Activated CD4-positive, CD25-positive, alpha-beta regulatory T cell treated with anti-CD3 and anti-CD28 coated beads, Interleukin-2, amount 50 U/mL, for 16 hours (primary cell): ENCODE data around the gene RPIA.
"Not testable (repeated sequence)": the region's sequence is repeated elsewhere in the genome, so short reads cannot be mapped to it uniquely, and the experiment has no call there.

ENCODE experiments used
- DNase-seq: peaks from one replicate; pipeline ENCODE4 v3.0.0-alpha.2; 2020; ENCODE audit warnings: low read depth, low spot score

RPIA gene

GRCh38 chr2:88735133-88735532 is 43.7 kb downstream of the RPIA start:
- DNase-seq, result no peak

GRCh38 chr2:88735853-88736252 is 44.4 kb downstream of the RPIA start:
- no peak for DNase-seq

DNA sequence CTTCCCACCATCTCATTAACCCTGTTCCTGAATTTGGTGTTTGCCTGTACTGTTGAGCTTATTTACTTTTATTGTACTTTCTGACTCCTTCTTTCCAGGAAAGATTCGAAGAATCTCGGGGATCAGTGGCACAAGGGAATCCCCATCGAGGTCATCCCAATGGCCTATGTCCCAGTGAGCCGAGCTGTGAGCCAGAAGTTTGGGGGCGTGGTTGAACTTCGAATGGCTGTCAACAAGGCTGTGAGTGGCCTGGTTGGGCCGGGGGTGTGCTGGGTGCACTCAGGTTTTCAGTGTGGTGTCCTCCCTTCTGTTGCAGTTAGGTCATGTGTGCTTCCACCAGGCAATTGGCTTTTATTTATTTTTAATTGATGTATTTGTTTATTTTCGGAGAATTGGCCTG is 45.0 kb downstream of the RPIA start:
- DNase-seq, result no peak

DNA sequence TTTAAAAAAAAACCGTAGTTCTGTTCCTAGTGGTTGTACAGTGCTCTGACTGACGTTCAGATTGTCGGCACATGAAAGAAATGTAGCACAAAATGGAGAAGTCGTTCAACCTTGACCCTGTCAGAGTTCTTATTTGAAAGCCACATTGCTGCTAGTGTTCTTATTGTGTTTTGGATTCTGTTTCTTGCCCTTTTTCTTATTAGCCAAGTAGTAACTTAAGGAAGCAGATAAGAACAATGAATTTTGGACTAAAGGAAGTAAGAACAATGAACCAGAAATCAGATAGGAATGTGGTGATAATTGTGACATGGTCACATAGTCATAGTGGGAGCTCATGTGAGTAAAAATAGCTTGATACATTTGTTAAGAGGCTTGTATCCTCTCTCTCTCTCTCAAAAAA is 45.9 kb downstream of the RPIA start:
- no peak for DNase-seq

GRCh38 chr2:88738271-88738670 is 46.8 kb downstream of the RPIA start:
- DNase-seq, result no peak

DNA sequence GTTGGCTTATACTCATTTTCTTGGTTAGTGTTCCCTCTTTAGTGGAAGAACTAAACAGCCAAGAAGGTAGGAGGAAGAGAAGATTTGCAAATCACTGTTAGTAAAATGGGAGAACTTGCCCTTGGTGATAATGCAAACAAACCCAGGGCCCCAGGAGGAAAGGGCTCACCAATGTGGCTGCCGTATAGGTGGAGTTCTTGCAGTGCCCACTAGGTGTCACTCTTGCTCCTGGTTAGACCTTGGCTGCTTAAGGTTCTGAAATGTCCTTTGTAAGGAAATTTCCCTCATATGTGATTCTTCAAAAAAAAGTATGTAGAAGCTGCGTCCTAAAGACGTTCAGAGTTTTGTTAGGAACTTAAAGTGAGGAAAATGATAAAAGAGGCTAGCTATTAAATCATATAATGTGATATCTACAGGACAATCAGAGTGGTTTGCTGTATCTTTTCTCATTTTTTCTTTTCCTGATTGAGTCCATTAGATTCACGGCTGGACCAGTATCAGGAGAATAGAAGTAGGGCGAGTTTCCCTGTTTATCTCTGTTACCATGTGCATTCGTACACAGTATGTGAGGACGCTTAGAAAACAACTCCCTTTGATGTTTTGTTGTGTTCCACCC is 48.6 kb downstream of the RPIA start:
- DNase-seq, result peak; percentile 40

GRCh38 chr2:88746929-88747490 is 55.5 kb downstream of the RPIA start:
- DNase-seq, result no peak

- DNase-seq, result no peak
Observed at GRCh38 chr2:88747990-88748389, 56.5 kb downstream of the RPIA start.

- no peak for DNase-seq
Observed at GRCh38 chr2:88751768-88752167, 60.3 kb downstream of the RPIA start.

DNA sequence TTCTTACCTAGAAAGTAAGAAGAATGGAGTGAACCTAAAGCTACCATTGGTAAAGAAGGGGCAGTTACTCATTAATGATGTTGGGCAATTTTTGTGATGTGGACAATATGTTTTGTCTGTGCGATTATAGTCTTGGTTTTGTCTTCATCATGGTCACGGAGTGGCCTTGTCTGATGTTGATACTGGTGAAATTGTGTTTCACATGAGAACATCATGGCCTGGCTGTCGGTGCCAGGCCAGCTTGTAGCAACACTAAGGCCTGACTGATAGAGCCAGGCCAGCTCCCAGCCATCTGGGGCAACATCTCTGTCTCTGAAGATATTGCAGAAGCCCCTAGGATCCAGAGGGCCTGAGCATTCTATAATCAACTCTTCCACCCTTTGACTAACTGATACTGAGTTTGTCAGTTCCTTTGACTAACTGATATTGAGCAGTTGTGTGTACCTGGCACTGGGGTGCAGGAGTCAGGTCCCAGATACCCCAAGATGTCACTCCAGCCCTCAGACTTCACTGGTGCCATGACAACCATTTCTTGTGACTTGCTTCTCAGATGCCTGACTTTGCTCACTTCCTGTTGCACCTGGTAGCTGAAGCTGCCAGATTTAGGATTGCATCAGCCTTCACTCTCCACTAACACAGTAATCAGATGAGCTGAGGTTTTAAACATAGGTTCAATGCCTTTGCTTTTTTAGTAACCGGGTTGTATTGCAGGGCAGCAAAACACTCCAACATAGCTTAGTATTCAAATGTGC is 62.5 kb downstream of the RPIA start:
- no peak for DNase-seq

GRCh38 chr2:88754585-88755320 is 63.3 kb downstream of the RPIA start:
- no peak for DNase-seq

GRCh38 chr2:88755836-88756235 is 64.4 kb downstream of the RPIA start:
- no peak for DNase-seq

DNA sequence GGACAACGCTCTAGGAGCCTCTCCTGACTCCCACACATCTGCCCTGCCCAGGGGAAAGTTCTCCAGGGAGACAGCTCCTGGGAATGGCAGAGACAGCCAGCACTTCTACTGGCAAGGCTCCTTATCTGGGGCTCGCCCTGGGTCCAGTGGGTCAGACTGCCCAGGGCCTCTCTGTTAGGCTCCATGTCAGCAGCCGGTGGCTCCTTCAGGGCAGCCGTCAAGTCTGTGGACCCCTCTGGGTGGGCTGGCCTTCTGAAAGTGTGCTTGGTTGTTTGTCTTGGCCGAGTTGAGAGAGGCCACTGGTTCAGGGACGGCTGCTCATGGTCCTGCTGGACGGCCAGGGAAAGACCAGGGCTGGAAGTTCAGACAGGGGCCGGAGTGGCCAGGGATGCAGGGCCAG is 65.6 kb downstream of the RPIA start:
- DNase-seq, result no peak

- DNase-seq, result not testable (repeated sequence)
Observed at GRCh38 chr2:88758702-88759101, 67.2 kb downstream of the RPIA start.

DNA sequence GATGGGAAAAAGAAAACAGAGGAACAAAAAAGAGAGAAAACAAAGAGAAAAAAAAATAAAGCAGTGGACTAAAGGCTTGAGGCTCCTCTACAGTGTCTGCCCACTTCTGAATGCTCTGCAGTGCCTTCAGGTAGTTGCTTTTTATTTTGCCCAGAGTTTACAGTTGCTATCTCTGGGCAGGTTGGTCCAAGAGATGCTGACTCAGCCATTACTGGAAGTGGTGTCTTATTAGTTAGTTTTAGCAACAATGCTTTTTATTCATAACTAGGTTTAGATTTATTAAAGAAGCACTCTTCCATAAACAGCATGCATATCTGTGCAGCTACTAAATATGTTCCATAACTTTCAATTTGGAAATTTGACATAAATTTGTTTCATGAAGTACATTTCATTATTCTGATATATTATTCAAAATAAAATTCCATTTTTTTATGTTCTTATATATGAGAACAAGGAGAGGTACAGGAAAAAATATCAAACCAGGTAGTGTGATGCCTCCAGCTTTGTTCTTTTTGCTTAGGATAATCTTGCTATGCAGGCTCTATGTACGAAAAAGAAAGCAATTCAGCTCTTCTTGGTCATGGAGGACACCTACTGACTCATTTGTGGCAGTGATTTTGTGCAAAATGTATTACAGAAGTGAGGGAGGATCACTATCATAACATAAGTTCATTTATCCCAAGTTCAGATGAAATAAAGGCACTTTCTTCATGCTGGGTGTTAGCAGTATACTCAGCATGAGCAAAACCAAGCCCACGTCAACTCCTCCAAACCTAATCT is 69.5 kb downstream of the RPIA start:
- no peak for DNase-seq

GRCh38 chr2:88764141-88764849 is 72.8 kb downstream of the RPIA start:
- no peak for DNase-seq

GRCh38 chr2:88764850-88765153 is 73.3 kb downstream of the RPIA start:
- DNase-seq, result no peak

DNA sequence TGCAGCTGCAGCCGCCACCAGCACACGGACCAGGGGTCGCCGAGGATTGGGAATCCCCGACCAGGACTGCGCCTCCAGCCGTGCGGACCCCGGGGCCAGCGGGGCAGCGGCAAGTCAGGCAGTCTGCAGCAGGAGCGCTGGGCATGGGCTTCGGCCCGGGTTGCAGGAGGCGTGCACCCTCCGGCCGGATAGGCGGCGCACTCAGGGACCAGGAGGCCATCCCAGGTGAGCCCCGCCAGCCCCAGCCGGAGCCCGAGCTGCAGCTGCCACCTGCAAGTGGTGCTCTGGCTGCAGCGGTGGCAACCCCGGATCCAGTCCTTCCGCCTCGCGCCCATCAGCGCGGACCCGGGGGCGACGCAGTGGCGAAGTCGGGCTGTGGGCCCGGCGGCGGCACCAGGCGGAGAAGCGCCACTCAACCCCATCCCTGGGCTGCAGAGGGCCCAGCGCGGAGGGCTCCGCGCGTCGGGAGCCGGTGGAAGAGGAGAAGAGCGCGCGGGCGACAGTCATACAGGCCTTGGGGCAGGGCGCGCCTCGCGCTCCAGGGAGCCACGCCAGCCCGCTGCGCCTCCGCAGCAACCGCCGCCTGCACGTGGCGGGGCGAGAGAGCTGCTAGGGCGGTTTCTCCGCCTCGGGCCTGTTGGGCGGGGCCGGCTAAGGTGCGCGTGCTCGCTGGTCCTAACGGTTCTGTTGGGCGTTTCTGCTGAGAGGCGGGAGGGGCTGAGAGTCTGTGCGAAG is 73.8 kb downstream of the RPIA start:
- DNase-seq, result no peak

- not testable (repeated sequence) for DNase-seq
Observed at GRCh38 chr2:88765889-88766481, 74.5 kb downstream of the RPIA start.

DNA sequence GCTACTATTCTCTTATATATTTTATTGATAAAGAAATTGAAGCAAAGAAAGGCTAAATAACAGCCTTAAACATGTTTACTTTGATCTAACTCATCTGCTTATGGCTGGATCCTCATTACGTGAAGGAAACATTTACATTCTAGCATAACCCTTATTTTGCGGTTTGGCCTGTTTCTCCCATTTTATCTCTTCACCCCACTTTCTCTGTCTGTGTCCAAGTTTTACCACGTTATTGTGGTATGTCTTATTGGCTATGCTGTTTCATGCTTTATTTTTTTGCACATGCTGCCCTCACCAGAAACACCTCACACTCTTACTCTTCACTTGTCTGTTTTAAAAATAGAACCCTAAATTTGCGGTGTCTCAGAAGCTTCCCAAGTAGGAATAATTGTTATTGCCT is 78.5 kb downstream of the RPIA start:
- DNase-seq, result no peak
